Measurements from ENCODE around the gene PLEKHA4.

Gene PLEKHA4

GRCh38 chr19:48814895-48815294 lies 53.5 kb downstream of the PLEKHA4 start:
- H3K9ac ChIP-seq (ENCODE audit: low read depth, low read length) = no peak overlapping the region
- H3K4me1 ChIP-seq (ENCODE audit: insufficient read depth, low read length) = peaks cover 11% of the 10 kb centered on the region; the same call in 1 of the 2 replicates
- no peak overlapping the region for H3K4me3 ChIP-seq (ENCODE audit: low read length)
- H3K36me3 ChIP-seq (ENCODE audit: insufficient read depth, low read depth, low read length) = no peaks in the 10 kb centered on the region
- H3K9me3 ChIP-seq (ENCODE audit: insufficient read depth, low read depth, low read length) = no peaks in the 10 kb centered on the region
- H3K27me3 ChIP-seq (ENCODE audit: insufficient read depth, low read length) = peaks cover 6% of the 10 kb centered on the region
- H3K27ac ChIP-seq (ENCODE audit: low read length) = no peak overlapping the region

GRCh38 chr19:48813123-48813913 lies 55.1 kb downstream of the PLEKHA4 start:
- Histone ChIP-seq H3K36me3 (ENCODE audit: insufficient read depth, low read depth, low read length) (no peaks in the 10 kb centered on the region), H3K4me1 (ENCODE audit: insufficient read depth, low read length) (peaks cover 11% of the 10 kb centered on the region; the same call in 1 of the 2 replicates), H3K9me3 (ENCODE audit: insufficient read depth, low read depth, low read length) (no peaks in the 10 kb centered on the region), H3K4me3 (ENCODE audit: low read length) (no peak overlapping the region), H3K9ac (ENCODE audit: low read depth, low read length) (no peak overlapping the region; the same call in 1 of the 2 replicates), H3K27me3 (ENCODE audit: insufficient read depth, low read length) (peaks cover 15% of the 10 kb centered on the region), H3K27ac (ENCODE audit: low read length) (no peak overlapping the region)

DNA sequence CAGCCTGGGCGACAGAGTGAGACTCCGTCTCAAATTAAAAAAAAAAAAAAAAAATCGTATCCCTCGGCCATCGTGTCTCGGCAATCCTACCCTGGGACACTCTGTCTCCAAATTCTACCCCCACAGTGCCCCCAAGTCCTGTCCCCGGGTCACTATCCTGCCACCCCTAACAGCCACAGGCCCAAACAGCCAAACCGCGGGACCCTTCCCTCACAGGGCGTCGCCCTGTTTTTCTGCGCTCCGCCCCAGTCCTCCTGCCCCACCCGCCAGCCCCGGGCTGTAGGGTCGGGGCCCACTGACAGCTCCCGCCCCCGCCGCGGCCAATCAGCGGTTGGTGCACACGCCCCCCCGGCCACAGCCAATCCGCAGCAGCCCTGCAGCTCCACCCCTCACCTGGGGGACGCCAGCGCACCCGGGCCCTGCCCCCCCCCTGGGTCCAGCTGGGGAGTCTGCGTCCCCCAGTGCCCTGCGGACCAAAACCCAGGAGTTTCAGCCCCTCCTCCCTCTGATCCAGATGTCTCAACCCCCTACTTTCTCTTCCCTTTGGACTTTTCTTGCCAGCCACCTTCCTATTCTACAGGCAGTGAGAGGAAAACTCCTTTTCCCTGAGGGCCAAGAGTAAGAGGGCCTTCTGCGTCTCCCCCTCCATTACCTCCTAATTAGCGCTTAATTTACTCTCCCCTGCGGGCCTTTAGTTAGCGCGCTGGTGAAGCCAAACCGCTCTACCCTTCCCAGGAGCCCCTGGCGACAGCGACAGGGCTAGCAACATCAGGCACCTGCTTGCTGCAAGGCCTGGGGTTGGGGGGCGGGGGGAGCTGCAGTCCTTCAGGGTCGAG lies 56.1 kb downstream of the PLEKHA4 start:
- Histone ChIP-seq H3K4me1 (ENCODE audit: insufficient read depth, low read length) (peaks cover 14% of the 10 kb centered on the region; the same call in 1 of the 2 replicates), H3K9me3 (ENCODE audit: insufficient read depth, low read depth, low read length) (no peaks in the 10 kb centered on the region), H3K27me3 (ENCODE audit: insufficient read depth, low read length) (peaks cover 15% of the 10 kb centered on the region), H3K4me3 (ENCODE audit: low read length) (peak overlapping the region; percentile 62), H3K36me3 (ENCODE audit: insufficient read depth, low read depth, low read length) (no peaks in the 10 kb centered on the region), H3K9ac (ENCODE audit: low read depth, low read length) (peak overlapping the region; percentile 72; the same call in 1 of the 2 replicates), H3K27ac (ENCODE audit: low read length) (peak overlapping the region; percentile 78)

DNA sequence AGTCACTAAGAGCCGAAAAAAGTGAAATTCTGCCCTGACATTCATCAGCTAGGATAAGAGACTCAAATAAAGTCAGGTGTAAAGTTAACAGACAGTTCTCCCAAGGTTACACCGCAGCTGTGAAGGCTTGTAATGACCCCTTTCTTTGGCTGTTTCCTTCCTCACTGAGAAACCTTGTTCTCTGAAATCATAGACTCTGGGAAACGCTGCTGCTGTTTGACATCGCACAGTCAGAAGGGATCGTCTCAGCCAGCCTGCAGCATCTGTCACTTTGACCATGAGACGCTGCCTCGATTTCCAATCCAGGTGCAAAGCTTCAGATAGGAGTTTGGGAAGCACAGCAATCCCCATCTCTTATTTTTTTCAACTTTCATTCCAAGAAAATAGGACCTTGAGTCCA lies 58.3 kb downstream of the PLEKHA4 start:
- Histone ChIP-seq H3K27ac (ENCODE audit: low read length) (no peak overlapping the region), H3K36me3 (ENCODE audit: insufficient read depth, low read depth, low read length) (no peaks in the 10 kb centered on the region), H3K9me3 (ENCODE audit: insufficient read depth, low read depth, low read length) (no peaks in the 10 kb centered on the region), H3K9ac (ENCODE audit: low read depth, low read length) (peak overlapping the region; percentile 88; the same call in 1 of the 2 replicates), H3K4me1 (ENCODE audit: insufficient read depth, low read length) (peaks cover 23% of the 10 kb centered on the region; the same call in 1 of the 2 replicates), H3K4me3 (ENCODE audit: low read length) (peak overlapping the region; percentile 84), H3K27me3 (ENCODE audit: insufficient read depth, low read length) (peaks cover 15% of the 10 kb centered on the region)

DNA sequence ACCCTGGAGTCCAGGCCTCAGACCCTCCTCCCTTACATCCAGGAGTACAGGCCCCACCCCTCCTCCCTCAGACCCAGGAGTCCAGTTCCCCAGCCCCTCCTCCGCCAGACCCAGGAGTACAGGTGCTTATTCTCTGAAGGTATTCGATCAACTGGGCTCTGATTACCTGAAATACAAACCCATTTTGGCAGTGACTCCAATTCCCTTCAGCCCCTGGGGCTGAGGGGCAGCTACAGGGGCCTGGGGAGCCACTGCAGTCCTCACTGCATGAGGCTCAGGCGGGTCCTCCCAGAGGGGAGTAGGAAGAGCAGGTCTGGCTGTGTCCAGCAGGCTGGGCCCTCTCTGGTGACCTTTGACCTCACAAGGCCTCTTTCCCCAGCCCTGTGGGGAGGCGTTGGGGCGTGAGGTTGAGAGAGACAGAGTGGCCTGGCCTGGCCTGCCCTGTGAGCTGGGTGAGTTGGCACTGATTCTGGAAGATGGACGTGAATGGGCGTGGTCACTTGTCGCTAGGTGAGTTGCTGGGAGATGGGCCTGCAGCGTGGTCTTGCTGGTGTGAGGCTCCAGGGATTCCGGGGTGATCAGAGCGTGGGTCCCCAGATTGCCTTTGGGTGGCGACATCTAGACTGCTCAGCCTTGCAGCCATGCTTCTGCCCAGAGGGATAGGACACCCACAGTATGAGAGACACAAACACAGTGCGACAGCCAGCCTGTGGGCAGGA lies 60.7 kb downstream of the PLEKHA4 start:
- Histone ChIP-seq H3K36me3 (ENCODE audit: insufficient read depth, low read depth, low read length) (no peaks in the 10 kb centered on the region), H3K9me3 (ENCODE audit: insufficient read depth, low read depth, low read length) (no peaks in the 10 kb centered on the region), H3K27ac (ENCODE audit: low read length) (no peak overlapping the region), H3K27me3 (ENCODE audit: insufficient read depth, low read length) (peaks cover 15% of the 10 kb centered on the region), H3K4me1 (ENCODE audit: insufficient read depth, low read length) (peaks cover 16% of the 10 kb centered on the region; the same call in 1 of the 2 replicates), H3K4me3 (ENCODE audit: low read length) (no peak overlapping the region), H3K9ac (ENCODE audit: low read depth, low read length) (peak overlapping the region; percentile 59; the same call in 1 of the 2 replicates)

DNA sequence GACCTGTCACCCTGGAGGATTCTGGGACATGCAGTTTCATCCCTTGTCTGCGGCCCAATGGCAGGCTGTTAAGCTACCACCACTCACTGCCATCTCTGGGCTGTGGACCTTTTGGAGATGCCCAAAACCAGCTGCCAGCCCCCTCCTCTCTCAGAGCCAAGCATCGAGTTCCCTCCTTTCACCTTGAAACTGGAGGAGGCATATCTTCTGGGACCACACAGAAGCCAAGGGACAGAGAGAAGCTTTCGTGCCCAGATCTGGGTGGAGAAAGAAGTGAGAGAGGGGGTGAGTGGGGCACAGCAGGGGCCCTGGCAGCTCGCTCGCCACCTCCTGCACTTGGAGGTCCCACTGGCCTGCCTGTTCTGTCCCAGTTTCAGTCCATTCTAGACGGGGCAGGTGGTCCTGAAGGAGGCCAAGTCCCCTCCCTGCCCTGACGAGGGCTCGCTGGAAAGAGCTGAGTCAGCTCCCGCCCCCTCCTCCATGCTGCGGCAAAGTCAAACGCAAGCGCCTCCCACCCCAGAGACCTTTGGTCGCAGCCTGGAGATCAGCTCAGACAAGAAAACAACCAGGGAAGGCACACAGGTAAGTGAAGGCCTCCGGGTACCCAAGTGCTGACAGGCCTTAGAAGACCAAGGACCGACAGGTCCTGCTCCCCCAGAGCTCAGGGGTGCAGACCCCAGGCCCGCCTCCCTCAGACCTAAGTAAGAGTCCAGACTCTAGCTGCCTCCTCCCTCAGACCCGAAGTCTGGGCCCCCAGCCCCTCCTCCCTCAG lies 61.4 kb downstream of the PLEKHA4 start:
- peaks cover 15% of the 10 kb centered on the region for H3K27me3 ChIP-seq (ENCODE audit: insufficient read depth, low read length)
- H3K36me3 ChIP-seq (ENCODE audit: insufficient read depth, low read depth, low read length) = no peaks in the 10 kb centered on the region
- no peak overlapping the region for H3K4me3 ChIP-seq (ENCODE audit: low read length)
- peak overlapping the region; percentile 59; the same call in 1 of the 2 replicates for H3K9ac ChIP-seq (ENCODE audit: low read depth, low read length)
- peaks cover 12% of the 10 kb centered on the region; the same call in 1 of the 2 replicates for H3K4me1 ChIP-seq (ENCODE audit: insufficient read depth, low read length)
- peak overlapping the region; percentile 51 for H3K27ac ChIP-seq (ENCODE audit: low read length)
- no peaks in the 10 kb centered on the region for H3K9me3 ChIP-seq (ENCODE audit: insufficient read depth, low read depth, low read length)

GRCh38 chr19:48806518-48806817 lies 61.9 kb downstream of the PLEKHA4 start:
- Histone ChIP-seq H3K9me3 (ENCODE audit: insufficient read depth, low read depth, low read length) (no peaks in the 10 kb centered on the region), H3K27ac (ENCODE audit: low read length) (no peak overlapping the region), H3K27me3 (ENCODE audit: insufficient read depth, low read length) (peaks cover 15% of the 10 kb centered on the region), H3K4me1 (ENCODE audit: insufficient read depth, low read length) (peaks cover 12% of the 10 kb centered on the region; the same call in 1 of the 2 replicates), H3K9ac (ENCODE audit: low read depth, low read length) (no peak overlapping the region), H3K36me3 (ENCODE audit: insufficient read depth, low read depth, low read length) (no peaks in the 10 kb centered on the region), H3K4me3 (ENCODE audit: low read length) (no peak overlapping the region)

DNA sequence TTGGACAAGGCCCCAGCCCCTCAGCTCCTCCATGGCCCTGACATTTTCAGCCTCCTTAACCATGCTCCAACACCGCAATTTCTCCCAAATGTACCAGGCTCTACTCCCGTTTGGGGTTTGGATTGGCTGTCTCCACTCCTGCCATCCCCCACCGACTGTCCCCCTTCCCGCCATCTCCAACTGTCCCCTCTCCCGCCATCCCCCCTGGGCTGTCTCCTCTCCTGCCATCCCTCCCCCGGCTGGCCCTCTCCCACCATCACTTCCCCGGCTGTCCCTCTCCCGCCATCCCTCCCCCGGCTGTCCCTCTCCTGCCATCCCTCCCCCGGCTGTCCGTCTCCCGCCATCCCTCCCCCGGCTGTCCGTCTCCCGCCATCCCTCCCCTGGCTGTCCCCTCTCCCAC lies 63.0 kb downstream of the PLEKHA4 start:
- H3K27me3 ChIP-seq (ENCODE audit: insufficient read depth, low read length) = peaks cover 14% of the 10 kb centered on the region
- H3K4me1 ChIP-seq (ENCODE audit: insufficient read depth, low read length) = peaks cover 12% of the 10 kb centered on the region; the same call in 1 of the 2 replicates
- no peaks in the 10 kb centered on the region for H3K36me3 ChIP-seq (ENCODE audit: insufficient read depth, low read depth, low read length)
- no peaks in the 10 kb centered on the region for H3K9me3 ChIP-seq (ENCODE audit: insufficient read depth, low read depth, low read length)
- no peak overlapping the region for H3K27ac ChIP-seq (ENCODE audit: low read length)
- H3K9ac ChIP-seq (ENCODE audit: low read depth, low read length) = no peak overlapping the region
- H3K4me3 ChIP-seq (ENCODE audit: low read length) = no peak overlapping the region

DNA sequence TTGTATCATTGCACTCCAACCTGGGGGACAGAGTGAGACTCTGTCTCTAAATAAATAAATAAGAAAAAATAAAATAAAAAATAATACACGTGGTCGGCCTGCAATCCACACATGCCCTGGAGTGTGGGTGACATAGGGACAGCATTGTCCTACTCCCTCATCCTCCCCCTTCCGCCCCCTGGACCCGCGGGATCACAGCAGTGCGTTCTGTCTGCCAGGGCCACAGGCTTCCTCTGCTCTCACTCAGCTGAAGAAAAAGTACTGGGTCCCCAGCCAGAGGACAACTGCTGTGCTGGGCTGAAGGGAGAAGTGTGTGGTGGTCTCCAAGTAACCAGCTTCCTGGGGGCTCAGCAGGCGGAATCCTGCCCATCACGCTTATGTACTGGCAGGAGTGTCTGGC lies 63.9 kb downstream of the PLEKHA4 start:
- H3K9me3 ChIP-seq (ENCODE audit: insufficient read depth, low read depth, low read length) = no peaks in the 10 kb centered on the region
- peaks cover 4% of the 10 kb centered on the region; the same call in 1 of the 2 replicates for H3K27me3 ChIP-seq (ENCODE audit: insufficient read depth, low read length)
- H3K36me3 ChIP-seq (ENCODE audit: insufficient read depth, low read depth, low read length) = no peaks in the 10 kb centered on the region
- H3K27ac ChIP-seq (ENCODE audit: low read length) = no peak overlapping the region
- H3K4me1 ChIP-seq (ENCODE audit: insufficient read depth, low read length) = peaks cover 13% of the 10 kb centered on the region; the same call in 1 of the 2 replicates
- no peak overlapping the region for H3K9ac ChIP-seq (ENCODE audit: low read depth, low read length)
- H3K4me3 ChIP-seq (ENCODE audit: low read length) = no peak overlapping the region

- no peaks in the 10 kb centered on the region for H3K27me3 ChIP-seq (ENCODE audit: insufficient read depth, low read length)
- H3K27ac ChIP-seq (ENCODE audit: low read length) = no peak overlapping the region
- H3K36me3 ChIP-seq (ENCODE audit: insufficient read depth, low read depth, low read length) = no peaks in the 10 kb centered on the region
- no peaks in the 10 kb centered on the region for H3K9me3 ChIP-seq (ENCODE audit: insufficient read depth, low read depth, low read length)
- H3K4me3 ChIP-seq (ENCODE audit: low read length) = no peak overlapping the region
- no peak overlapping the region for H3K9ac ChIP-seq (ENCODE audit: low read depth, low read length)
- H3K4me1 ChIP-seq (ENCODE audit: insufficient read depth, low read length) = peaks cover 19% of the 10 kb centered on the region; the same call in 1 of the 2 replicates
Measured at GRCh38 chr19:48802623-48803022, 65.8 kb downstream of the PLEKHA4 start.

All from iPS-20b (cell line).